GM23338 (cell line): ENCODE results near the gene CNGB1. TPM values are rescaled to one million over a fixed set of nuclear protein-coding genes. Genes with fewer than 3 reads are reported as not detected.

Experiments used
- ATAC-seq: fragments of 200-7000 bp; cut with Tn5 transposase; 3 replicates; pipeline ENCODE4 v1.9.1; 2020
- DNase-seq: peaks from one replicate; pipeline ENCODE4 v3.0.0-alpha.2; 2015; ENCODE audit warnings: low spot score
- H2AFZ ChIP-seq: fragments of 200-600 bp; sonication (generic); 2 replicates; pipeline ENCODE4 v1.8.0; 2016; ENCODE audit warnings: antibody characterized with exemption, mild to moderate bottlenecking, moderate library complexity
- H3F3A ChIP-seq: fragments of 200-600 bp; sonication (generic); replicated peaks from 2 replicates; pipeline ENCODE4 v1.8.0; 2017; ENCODE audit warnings: antibody characterized with exemption, mixed run types, low read depth
- H3K27ac ChIP-seq: fragments of 200-600 bp; sonication (generic); 2 replicates; pipeline ENCODE4 v1.6.1; 2016; ENCODE audit warnings: low read depth
- H3K27me3 ChIP-seq: fragments of 200-600 bp; sonication (generic); 2 replicates; pipeline ENCODE4 v1.8.0; 2016; ENCODE audit warnings: mild to moderate bottlenecking, mixed run types, moderate library complexity; ENCODE audit not compliant: insufficient read depth
- H3K36me3 ChIP-seq: fragments of 200-600 bp; sonication (generic); 2 replicates; pipeline ENCODE4 v1.8.0; 2016; ENCODE audit warnings: mild to moderate bottlenecking; ENCODE audit not compliant: insufficient read depth
- H3K4me1 ChIP-seq: fragments of 200-600 bp; sonication (generic); 2 replicates; pipeline ENCODE4 v1.8.0; 2016; ENCODE audit warnings: mild to moderate bottlenecking, moderate library complexity; ENCODE audit not compliant: insufficient read depth
- H3K4me2 ChIP-seq: fragments of 200-600 bp; sonication (generic); 2 replicates; pipeline ENCODE4 v1.7.1; 2017; ENCODE audit warnings: mixed run types
- H3K4me3 ChIP-seq: fragments of 200-600 bp; sonication (generic); 2 replicates; pipeline ENCODE4 v1.6.1; 2016; ENCODE audit warnings: mixed run types
- H3K79me2 ChIP-seq: fragments of 200-600 bp; sonication (generic); replicated peaks from 2 replicates; pipeline ENCODE4 v1.8.0; 2017; ENCODE audit warnings: mild to moderate bottlenecking; ENCODE audit not compliant: insufficient read depth
- H3K9me2 ChIP-seq: fragments of 200-600 bp; sonication (generic); 2 replicates; pipeline ENCODE4 v1.8.0; 2017; ENCODE audit not compliant: insufficient read depth
- H4K20me1 ChIP-seq: fragments of 200-600 bp; sonication (generic); replicated peaks from 2 replicates; pipeline ENCODE4 v1.8.0; 2017; ENCODE audit warnings: mild to moderate bottlenecking; ENCODE audit not compliant: insufficient read depth
- H3K27ac Mint-ChIP-seq: 2 replicates; pipeline ENCODE4 v1.8.0; 2020; ENCODE audit warnings: inconsistent platforms, mild to moderate bottlenecking, moderate library complexity, mixed read lengths
- H3K27me3 Mint-ChIP-seq: 3 replicates; pipeline ENCODE4 v1.8.0; 2022; ENCODE audit warnings: low read depth, mild to moderate bottlenecking, moderate library complexity, mixed read lengths, inconsistent platforms; ENCODE audit not compliant: insufficient read depth, poor library complexity
- H3K36me3 Mint-ChIP-seq: 3 replicates; pipeline ENCODE4 v1.8.0; 2021; ENCODE audit warnings: low read depth, mild to moderate bottlenecking, inconsistent platforms, moderate library complexity, mixed read lengths
- H3K4me1 Mint-ChIP-seq: 3 replicates; pipeline ENCODE4 v1.8.0; 2020; ENCODE audit warnings: mild to moderate bottlenecking, inconsistent platforms, mixed read lengths
- H3K4me3 Mint-ChIP-seq: 3 replicates; pipeline ENCODE4 v1.8.0; 2021; ENCODE audit warnings: moderate library complexity, mild to moderate bottlenecking, inconsistent platforms, mixed read lengths
- H3K9me3 Mint-ChIP-seq: 3 replicates; pipeline ENCODE4 v1.8.0; 2020; ENCODE audit warnings: moderate library complexity, mild to moderate bottlenecking, inconsistent platforms, mixed read lengths
- EZH2 ChIP-seq: fragments of 200-600 bp; sonication (generic); IDR thresholded peaks from one replicate; pipeline ENCODE4 v1.8.0; 2017; ENCODE audit warnings: antibody characterized with exemption, mild to moderate bottlenecking, low read depth; ENCODE audit not compliant: unreplicated experiment
- EZH2phosphoT487 ChIP-seq: fragments of 200-600 bp; sonication (generic); IDR thresholded peaks from one replicate; pipeline ENCODE4 v1.8.1; 2018; ENCODE audit warnings: antibody characterized with exemption; ENCODE audit not compliant: unreplicated experiment
- NANOG ChIP-seq: IDR thresholded peaks from 2 replicates; pipeline ENCODE4 v1.6.1; 2016; ENCODE audit warnings: antibody characterized with exemption, borderline replicate concordance
- STAT1 ChIP-seq: IDR thresholded peaks from one replicate; pipeline ENCODE4 v1.6.1; 2016; ENCODE audit warnings: antibody characterized with exemption; ENCODE audit not compliant: unreplicated experiment
- ZNF331 ChIP-seq: fragments of 250-450 bp; sonication (Bioruptor Pico); IDR thresholded peaks from 2 replicates; pipeline ENCODE4 v1.5.0; 2020; ENCODE audit warnings: low read depth, mild to moderate bottlenecking, moderate library complexity
- polyA plus RNA-seq: library from polyadenylated mRNA; unstranded; fragments of >200 nt; fragmentation: Nextera tagmentation; extraction: Ambion mirVana; gene quantifications from 2 replicates; pipeline ENCODE4 v1.2.1, GENCODE V29; 2016
- total RNA-seq: library from RNA; depleted of rRNA; stranded (reverse); fragments of >200 nt; shearing (Covaris generic); gene quantifications from 2 replicates; pipeline ENCODE4 v1.2.3, GENCODE V29; 2014
- TF ChIP-seq, protein P1 (sequence below): fragments of 250-450 bp; sonication (Bioruptor Pico); IDR thresholded peaks from 2 replicates; pipeline ENCODE4 v1.5.0; 2020; ENCODE audit warnings: mild to moderate bottlenecking, moderate library complexity
- TF ChIP-seq, protein P2 (sequence below), 2 experiments: fragments of 200-600 bp in 1 of 2; sonication (generic) in 1 of 2; conservative IDR thresholded peaks; 2 replicates each; pipeline versions ENCODE4 v1.5.1 to v1.6.1; 2016 to 2017; ENCODE audit warnings: antibody characterized with exemption in 2 of 2, low read depth in 2 of 2, mild to moderate bottlenecking in 2 of 2, moderate library complexity in 1 of 2
- TF ChIP-seq, protein P3 (sequence below): IDR thresholded peaks from one replicate; pipeline ENCODE4 v1.6.1; 2018; ENCODE audit warnings: antibody characterized with exemption; ENCODE audit not compliant: unreplicated experiment

The CNGB1 gene
- total and polyA plus RNA-seq, 2 experiments from 2014 or later = not detected

DNA sequence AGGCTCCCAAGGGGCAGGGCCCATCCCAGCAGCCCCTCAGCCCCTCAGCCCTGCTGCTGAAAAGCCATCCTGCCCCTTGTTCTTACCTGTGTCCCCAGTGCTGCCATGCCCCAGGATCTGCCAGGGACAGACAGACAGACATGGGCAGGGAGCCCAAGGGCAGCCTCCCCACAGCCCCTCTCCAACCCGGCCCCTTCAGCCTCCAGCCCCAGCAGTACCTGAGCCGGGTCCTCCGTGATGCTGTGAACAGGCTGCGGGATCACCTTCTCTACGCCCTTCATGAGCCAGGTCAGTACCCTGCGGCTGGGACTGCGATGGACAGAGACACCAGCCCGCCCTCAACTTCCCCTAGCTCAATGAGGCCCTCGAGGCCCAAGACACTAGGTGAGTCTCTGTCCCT lies 8.2 kb downstream of the CNGB1 start:
- H3K27ac ChIP-seq = no peak overlapping the region
- no peaks in the 10 kb centered on the region for H3K9me2 ChIP-seq
- TF ChIP-seq EZH2phosphoT487 (no peak), STAT1 (no peak), EZH2 (no peak), ZNF331 (CRISPR knock-in tag) (no peak), NANOG (no peak)
- TF ChIP-seq, protein P1, sequence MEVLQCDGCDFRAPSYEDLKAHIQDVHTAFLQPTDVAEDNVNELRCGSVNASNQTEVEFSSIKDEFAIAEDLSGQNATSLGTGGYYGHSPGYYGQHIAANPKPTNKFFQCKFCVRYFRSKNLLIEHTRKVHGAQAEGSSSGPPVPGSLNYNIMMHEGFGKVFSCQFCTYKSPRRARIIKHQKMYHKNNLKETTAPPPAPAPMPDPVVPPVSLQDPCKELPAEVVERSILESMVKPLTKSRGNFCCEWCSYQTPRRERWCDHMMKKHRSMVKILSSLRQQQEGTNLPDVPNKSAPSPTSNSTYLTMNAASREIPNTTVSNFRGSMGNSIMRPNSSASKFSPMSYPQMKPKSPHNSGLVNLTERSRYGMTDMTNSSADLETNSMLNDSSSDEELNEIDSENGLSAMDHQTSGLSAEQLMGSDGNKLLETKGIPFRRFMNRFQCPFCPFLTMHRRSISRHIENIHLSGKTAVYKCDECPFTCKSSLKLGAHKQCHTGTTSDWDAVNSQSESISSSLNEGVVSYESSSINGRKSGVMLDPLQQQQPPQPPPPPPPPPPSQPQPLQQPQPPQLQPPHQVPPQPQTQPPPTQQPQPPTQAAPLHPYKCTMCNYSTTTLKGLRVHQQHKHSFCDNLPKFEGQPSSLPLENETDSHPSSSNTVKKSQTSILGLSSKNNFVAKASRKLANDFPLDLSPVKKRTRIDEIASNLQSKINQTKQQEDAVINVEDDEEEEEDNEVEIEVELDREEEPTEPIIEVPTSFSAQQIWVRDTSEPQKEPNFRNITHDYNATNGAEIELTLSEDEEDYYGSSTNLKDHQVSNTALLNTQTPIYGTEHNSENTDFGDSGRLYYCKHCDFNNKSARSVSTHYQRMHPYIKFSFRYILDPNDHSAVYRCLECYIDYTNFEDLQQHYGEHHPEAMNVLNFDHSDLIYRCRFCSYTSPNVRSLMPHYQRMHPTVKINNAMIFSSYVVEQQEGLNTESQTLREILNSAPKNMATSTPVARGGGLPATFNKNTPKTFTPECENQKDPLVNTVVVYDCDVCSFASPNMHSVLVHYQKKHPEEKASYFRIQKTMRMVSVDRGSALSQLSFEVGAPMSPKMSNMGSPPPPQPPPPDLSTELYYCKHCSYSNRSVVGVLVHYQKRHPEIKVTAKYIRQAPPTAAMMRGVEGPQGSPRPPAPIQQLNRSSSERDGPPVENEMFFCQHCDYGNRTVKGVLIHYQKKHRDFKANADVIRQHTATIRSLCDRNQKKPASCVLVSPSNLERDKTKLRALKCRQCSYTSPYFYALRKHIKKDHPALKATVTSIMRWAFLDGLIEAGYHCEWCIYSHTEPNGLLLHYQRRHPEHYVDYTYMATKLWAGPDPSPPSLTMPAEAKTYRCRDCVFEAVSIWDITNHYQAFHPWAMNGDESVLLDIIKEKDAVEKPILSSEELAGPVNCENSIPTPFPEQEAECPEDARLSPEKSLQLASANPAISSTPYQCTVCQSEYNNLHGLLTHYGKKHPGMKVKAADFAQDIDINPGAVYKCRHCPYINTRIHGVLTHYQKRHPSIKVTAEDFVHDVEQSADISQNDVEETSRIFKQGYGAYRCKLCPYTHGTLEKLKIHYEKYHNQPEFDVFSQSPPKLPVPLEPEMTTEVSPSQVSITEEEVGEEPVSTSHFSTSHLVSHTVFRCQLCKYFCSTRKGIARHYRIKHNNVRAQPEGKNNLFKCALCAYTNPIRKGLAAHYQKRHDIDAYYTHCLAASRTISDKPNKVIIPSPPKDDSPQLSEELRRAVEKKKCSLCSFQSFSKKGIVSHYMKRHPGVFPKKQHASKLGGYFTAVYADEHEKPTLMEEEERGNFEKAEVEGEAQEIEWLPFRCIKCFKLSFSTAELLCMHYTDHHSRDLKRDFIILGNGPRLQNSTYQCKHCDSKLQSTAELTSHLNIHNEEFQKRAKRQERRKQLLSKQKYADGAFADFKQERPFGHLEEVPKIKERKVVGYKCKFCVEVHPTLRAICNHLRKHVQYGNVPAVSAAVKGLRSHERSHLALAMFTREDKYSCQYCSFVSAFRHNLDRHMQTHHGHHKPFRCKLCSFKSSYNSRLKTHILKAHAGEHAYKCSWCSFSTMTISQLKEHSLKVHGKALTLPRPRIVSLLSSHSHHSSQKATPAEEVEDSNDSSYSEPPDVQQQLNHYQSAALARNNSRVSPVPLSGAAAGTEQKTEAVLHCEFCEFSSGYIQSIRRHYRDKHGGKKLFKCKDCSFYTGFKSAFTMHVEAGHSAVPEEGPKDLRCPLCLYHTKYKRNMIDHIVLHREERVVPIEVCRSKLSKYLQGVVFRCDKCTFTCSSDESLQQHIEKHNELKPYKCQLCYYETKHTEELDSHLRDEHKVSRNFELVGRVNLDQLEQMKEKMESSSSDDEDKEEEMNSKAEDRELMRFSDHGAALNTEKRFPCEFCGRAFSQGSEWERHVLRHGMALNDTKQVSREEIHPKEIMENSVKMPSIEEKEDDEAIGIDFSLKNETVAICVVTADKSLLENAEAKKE (CRISPR knock-in tag) = no peak
- TF ChIP-seq, protein P2, sequence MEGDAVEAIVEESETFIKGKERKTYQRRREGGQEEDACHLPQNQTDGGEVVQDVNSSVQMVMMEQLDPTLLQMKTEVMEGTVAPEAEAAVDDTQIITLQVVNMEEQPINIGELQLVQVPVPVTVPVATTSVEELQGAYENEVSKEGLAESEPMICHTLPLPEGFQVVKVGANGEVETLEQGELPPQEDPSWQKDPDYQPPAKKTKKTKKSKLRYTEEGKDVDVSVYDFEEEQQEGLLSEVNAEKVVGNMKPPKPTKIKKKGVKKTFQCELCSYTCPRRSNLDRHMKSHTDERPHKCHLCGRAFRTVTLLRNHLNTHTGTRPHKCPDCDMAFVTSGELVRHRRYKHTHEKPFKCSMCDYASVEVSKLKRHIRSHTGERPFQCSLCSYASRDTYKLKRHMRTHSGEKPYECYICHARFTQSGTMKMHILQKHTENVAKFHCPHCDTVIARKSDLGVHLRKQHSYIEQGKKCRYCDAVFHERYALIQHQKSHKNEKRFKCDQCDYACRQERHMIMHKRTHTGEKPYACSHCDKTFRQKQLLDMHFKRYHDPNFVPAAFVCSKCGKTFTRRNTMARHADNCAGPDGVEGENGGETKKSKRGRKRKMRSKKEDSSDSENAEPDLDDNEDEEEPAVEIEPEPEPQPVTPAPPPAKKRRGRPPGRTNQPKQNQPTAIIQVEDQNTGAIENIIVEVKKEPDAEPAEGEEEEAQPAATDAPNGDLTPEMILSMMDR (conservative IDR thresholded peaks at IDR 0.05; ENCODE audit: low read depth in 2 of 2) = no peak
- TF ChIP-seq, protein P3, sequence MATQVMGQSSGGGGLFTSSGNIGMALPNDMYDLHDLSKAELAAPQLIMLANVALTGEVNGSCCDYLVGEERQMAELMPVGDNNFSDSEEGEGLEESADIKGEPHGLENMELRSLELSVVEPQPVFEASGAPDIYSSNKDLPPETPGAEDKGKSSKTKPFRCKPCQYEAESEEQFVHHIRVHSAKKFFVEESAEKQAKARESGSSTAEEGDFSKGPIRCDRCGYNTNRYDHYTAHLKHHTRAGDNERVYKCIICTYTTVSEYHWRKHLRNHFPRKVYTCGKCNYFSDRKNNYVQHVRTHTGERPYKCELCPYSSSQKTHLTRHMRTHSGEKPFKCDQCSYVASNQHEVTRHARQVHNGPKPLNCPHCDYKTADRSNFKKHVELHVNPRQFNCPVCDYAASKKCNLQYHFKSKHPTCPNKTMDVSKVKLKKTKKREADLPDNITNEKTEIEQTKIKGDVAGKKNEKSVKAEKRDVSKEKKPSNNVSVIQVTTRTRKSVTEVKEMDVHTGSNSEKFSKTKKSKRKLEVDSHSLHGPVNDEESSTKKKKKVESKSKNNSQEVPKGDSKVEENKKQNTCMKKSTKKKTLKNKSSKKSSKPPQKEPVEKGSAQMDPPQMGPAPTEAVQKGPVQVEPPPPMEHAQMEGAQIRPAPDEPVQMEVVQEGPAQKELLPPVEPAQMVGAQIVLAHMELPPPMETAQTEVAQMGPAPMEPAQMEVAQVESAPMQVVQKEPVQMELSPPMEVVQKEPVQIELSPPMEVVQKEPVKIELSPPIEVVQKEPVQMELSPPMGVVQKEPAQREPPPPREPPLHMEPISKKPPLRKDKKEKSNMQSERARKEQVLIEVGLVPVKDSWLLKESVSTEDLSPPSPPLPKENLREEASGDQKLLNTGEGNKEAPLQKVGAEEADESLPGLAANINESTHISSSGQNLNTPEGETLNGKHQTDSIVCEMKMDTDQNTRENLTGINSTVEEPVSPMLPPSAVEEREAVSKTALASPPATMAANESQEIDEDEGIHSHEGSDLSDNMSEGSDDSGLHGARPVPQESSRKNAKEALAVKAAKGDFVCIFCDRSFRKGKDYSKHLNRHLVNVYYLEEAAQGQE = no peak
- Mint-ChIP-seq H3K27me3 (peaks cover 8% of the 10 kb centered on the region), H3K4me1 (peaks cover 15% of the 10 kb centered on the region), H3K9me3 (no peaks in the 10 kb centered on the region), H3K4me3 (no peak overlapping the region), H3K27ac (no peak overlapping the region), H3K36me3 (no peaks in the 10 kb centered on the region)
- DNase-seq = no peak
- no peak overlapping the region for H3K4me3 ChIP-seq
- H3K79me2 ChIP-seq = no peaks in the 10 kb centered on the region
- H2AFZ ChIP-seq = no peak overlapping the region
- 0 out of 2 replicates have a peak, but pooled peaks cover 2% of the 10 kb centered on the region for H3F3A ChIP-seq
- H3K27me3 ChIP-seq = no peaks in the 10 kb centered on the region
- no peaks in the 10 kb centered on the region for H3K36me3 ChIP-seq
- no peak for ATAC-seq
- H3K4me2 ChIP-seq = no peak overlapping the region
- no peaks in the 10 kb centered on the region for H4K20me1 ChIP-seq
- no peaks in the 10 kb centered on the region for H3K4me1 ChIP-seq
